Vagina (tissue), 2 donors: ENCODE results near the gene PCGF3.
A peak's percentile ranks its signal among the peaks of the same experiment; 100 is the strongest.

Experiments
- CTCF ChIP-seq, 3 experiments: fragments of 450-650 bp in 2 of 3; fragments of 200-600 bp in 1 of 3; sonication (generic) in 1 of 3; IDR thresholded peaks; one replicate each; pipeline ENCODE4 v1.5.1; 2017 to 2019; ENCODE audit warnings: antibody characterized with exemption in 3 of 3, mild to moderate bottlenecking in 2 of 3, moderate library complexity in 2 of 3
- POLR2A ChIP-seq, 2 donors: fragments of 450-650 bp; IDR thresholded peaks; one replicate each; pipeline ENCODE4 v1.6.1; 2017; ENCODE audit warnings: antibody characterized with exemption in 2 of 2, mild to moderate bottlenecking in 2 of 2, moderate library complexity in 2 of 2

GRCh38 chr4:781493-782216, 76.0 kb downstream of the PCGF3 start:
- no peak for TF ChIP-seq CTCF (IDR thresholded peaks at IDR 0.05)
- TF ChIP-seq POLR2A (IDR thresholded peaks at IDR 0.05), result peak in 1 of 2 donors; percentile 96
